Prostate gland (tissue), 2 donors: ENCODE data around the gene N4BP2. TPM values are rescaled to one million over a fixed set of nuclear protein-coding genes. Genes with fewer than 3 reads are reported as not detected.

Source experiments
- DNase-seq: peaks from one replicate; pipeline ENCODE4 v3.0.0-alpha.2; 2019; ENCODE audit warnings: low spot score
- H3K27ac ChIP-seq, 2 donors: fragments of 200-600 bp; sonication (generic); 2 replicates each; pipeline ENCODE4 v1.5.1; 2017 to 2019
- H3K27me3 ChIP-seq: fragments of 200-600 bp; sonication (generic); replicated peaks from 2 replicates; pipeline ENCODE4 v1.5.1; 2019; ENCODE audit not compliant: insufficient read depth
- H3K36me3 ChIP-seq, 2 donors: fragments of 200-600 bp; sonication (generic); 1 replicate in 1 of 2; 2 replicates in 1 of 2; pipeline versions ENCODE4 v1.5.1 to v1.8.1; 2017 to 2019
- H3K4me1 ChIP-seq: fragments of 200-600 bp; sonication (generic); replicated peaks from 2 replicates; pipeline ENCODE4 v1.5.1; 2019
- H3K4me3 ChIP-seq, 2 donors: fragments of 200-600 bp; sonication (generic); 2 replicates each; pipeline ENCODE4 v1.5.1; 2017 to 2019
- H3K9me3 ChIP-seq: fragments of 200-600 bp; sonication (generic); 2 replicates; pipeline ENCODE4 v1.5.1; 2017
- POLR2A ChIP-seq: fragments of 450-650 bp; IDR thresholded peaks from one replicate; pipeline ENCODE4 v1.6.1; 2016; ENCODE audit warnings: antibody characterized with exemption, mild to moderate bottlenecking
- POLR2AphosphoS5 ChIP-seq: sonication (generic); formaldehyde crosslinking; IDR thresholded peaks from one replicate; pipeline ENCODE4 v1.6.1; 2017; ENCODE audit warnings: antibody characterized with exemption
- WGBS: methylation state at CpG from one replicate; pipeline ENCODE4 v1.1.5; 2018; 5-methylcytosine and 5-hydroxymethylcytosine counted together
- intact Hi-C: fragments of 100-400 bp; cut with DNase I; formaldehyde crosslinking; loops from one replicate; pipeline ENCODE4 v1.14.2; 2022
- total RNA-seq, 2 donors: library from RNA; depleted of rRNA; stranded (reverse); fragments of >200 nt; gene quantifications; one replicate each; pipeline ENCODE4 v1.1.0, GENCODE V29; 2016
- TF ChIP-seq, protein P1 (sequence below), 4 experiments: fragments of 200-600 bp in 2 of 4; fragments of 450-650 bp in 2 of 4; sonication (generic) in 2 of 4; IDR thresholded peaks; 1 replicate in 3 of 4; 2 replicates in 1 of 4; pipeline ENCODE4 v1.5.1; 2016 to 2019; ENCODE audit warnings: antibody characterized with exemption in 4 of 4, mild to moderate bottlenecking in 2 of 4, moderate library complexity in 2 of 4

N4BP2 gene
- total RNA-seq, 2 donors from 2014 or later: 8.7 to 14.7 TPM

DNA sequence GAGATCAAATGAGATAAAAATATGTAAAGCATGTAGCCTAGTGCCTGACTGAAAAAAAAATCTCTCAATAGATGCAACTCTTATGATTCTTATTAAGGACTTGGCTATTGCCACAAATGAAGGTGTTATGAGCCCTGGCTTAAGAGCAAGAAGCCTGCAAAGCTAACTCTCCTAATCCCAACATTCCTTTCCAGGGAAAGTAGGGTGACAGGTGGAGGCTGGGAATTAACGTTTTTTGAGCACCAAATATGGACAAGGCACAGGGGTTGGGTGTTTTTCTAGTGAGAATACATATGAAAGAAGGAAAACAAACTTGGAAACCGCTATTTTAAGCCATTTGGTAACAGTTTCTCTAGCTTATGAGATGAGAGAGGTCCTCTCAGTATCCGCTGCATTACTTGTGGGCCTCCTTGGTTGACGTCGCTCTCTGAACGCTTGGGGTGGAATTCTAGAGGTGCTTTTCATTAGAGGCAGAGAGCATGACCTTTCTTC, 142.6 kb downstream of the N4BP2 start:
- Histone ChIP-seq H3K36me3 (no peaks in the 10 kb centered on the region), H3K4me1 (no peaks in the 10 kb centered on the region), H3K27ac (peak overlapping the region in 1 of 2 donors; percentile 5), H3K9me3 (no peaks in the 10 kb centered on the region), H3K27me3 (no peaks in the 10 kb centered on the region), H3K4me3 (no peak overlapping the region)
- DNase-seq: no peak
- intact Hi-C loops: no loop called here
- TF ChIP-seq, protein P1, sequence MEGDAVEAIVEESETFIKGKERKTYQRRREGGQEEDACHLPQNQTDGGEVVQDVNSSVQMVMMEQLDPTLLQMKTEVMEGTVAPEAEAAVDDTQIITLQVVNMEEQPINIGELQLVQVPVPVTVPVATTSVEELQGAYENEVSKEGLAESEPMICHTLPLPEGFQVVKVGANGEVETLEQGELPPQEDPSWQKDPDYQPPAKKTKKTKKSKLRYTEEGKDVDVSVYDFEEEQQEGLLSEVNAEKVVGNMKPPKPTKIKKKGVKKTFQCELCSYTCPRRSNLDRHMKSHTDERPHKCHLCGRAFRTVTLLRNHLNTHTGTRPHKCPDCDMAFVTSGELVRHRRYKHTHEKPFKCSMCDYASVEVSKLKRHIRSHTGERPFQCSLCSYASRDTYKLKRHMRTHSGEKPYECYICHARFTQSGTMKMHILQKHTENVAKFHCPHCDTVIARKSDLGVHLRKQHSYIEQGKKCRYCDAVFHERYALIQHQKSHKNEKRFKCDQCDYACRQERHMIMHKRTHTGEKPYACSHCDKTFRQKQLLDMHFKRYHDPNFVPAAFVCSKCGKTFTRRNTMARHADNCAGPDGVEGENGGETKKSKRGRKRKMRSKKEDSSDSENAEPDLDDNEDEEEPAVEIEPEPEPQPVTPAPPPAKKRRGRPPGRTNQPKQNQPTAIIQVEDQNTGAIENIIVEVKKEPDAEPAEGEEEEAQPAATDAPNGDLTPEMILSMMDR (IDR thresholded peaks at IDR 0.05): no peak
- TF ChIP-seq POLR2AphosphoS5 (no peak), POLR2A (no peak)
- 89% methylated on average over 6 of the region's 6 CpGs for whole genome bisulfite sequencing

GRCh38 chr4:40199999-40200874, 143.6 kb downstream of the N4BP2 start:
- Histone ChIP-seq H3K27ac (peak overlapping the region; percentile 9 to 19), H3K4me1 (no peaks in the 10 kb centered on the region)
- intact Hi-C loops: no loop called here

DNA sequence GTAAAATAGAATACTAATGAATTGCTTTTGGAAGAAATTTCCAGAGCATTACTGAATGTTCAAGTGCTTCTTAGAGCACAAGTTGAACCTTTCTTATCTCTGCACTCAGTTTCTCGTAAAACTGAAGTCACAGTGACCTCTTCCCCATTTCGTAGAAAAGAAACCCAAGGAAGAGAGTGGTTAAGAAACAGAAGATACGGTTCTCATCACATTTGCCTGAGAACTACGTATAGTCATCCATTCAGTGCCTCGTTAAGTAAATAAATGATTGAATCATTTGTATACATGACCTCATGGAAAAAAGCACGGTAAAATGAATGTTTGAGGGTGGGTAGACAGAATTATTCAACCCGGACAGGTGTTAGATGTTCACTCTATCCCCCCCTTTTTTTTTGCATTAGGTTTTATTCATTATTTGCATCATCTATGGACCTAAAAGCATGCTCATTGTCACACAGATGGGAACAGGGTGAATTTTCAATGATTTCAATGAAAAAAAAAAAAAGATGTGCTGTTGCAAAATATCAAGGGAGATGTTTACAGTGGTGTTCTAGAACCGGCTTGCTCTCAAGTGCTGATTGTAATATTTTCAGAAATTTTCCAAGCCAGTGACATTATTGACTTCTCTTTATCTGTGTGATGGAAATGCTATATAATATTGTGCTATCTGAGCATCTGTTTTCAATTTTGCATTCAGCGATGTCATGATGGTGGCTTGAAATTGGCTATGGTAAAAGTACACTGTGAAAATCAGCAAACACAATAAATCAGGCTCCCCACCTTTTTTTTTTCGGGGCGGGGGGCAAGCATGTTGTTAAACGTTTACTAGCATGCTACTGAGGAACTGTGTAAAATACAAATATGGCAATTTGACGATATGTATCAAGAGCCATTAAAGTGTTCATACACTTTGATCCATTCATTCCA, 144.5 kb downstream of the N4BP2 start:
- intact Hi-C loops: no loop called here
- H3K27ac ChIP-seq: peak overlapping the region in 1 of 2 donors; percentile 9
- WGBS: 21% methylated on average over 13 of the region's 13 CpGs

More at GRCh38 chr4:40199999-40200874, 143.6 kb downstream of the N4BP2 start:
- WGBS: 75% methylated on average over 15 of the region's 15 CpGs
- TF ChIP-seq, protein P1 (IDR thresholded peaks at IDR 0.05): no peak
- Histone ChIP-seq H3K9me3 (no peaks in the 10 kb centered on the region), H3K36me3 (no peaks in the 10 kb centered on the region), H3K27me3 (no peaks in the 10 kb centered on the region), H3K4me3 (no peak overlapping the region)
- DNase-seq: no peak

GRCh38 chr4:40201898-40202297, 145.2 kb downstream of the N4BP2 start:
- Histone ChIP-seq H3K4me1 (no peaks in the 10 kb centered on the region), H3K27me3 (no peaks in the 10 kb centered on the region), H3K4me3 (no peak overlapping the region), H3K27ac (no peak overlapping the region), H3K9me3 (no peaks in the 10 kb centered on the region), H3K36me3 (no peaks in the 10 kb centered on the region)
- intact Hi-C loops: no loop called here
- no peak for DNase-seq
- TF ChIP-seq POLR2AphosphoS5 (no peak), POLR2A (no peak)
- TF ChIP-seq, protein P1 (IDR thresholded peaks at IDR 0.05): no peak
- WGBS: 93% methylated on average over 4 of the region's 4 CpGs

More for the DNA sequence above, 144.5 kb downstream of the N4BP2 start:
- Histone ChIP-seq H3K4me3 (no peak overlapping the region), H3K4me1 (no peaks in the 10 kb centered on the region), H3K27me3 (no peaks in the 10 kb centered on the region), H3K9me3 (no peaks in the 10 kb centered on the region), H3K36me3 (no peaks in the 10 kb centered on the region)
- no peak for DNase-seq
- no peak for TF ChIP-seq POLR2A
- TF ChIP-seq POLR2AphosphoS5: no peak
- TF ChIP-seq, protein P1 (IDR thresholded peaks at IDR 0.05): no peak
